ENCODE data around the gene CDYL2. TPM values are rescaled to one million over a fixed set of nuclear protein-coding genes. Genes with fewer than 3 reads are reported as not detected.

The CDYL2 gene
- total RNA-seq, 4 donors from 2014 or later, result 0.83 to 6.5 (median 3.6) TPM

- no peaks in the 10 kb centered on the region for H3K4me1 ChIP-seq
- DNase-seq (ENCODE audit: extremely low spot score), result no peak
- peaks cover 0 to 14% (median 4%) of the 10 kb centered on the region in 4 donors for H3K9me3 ChIP-seq
- H3K36me3 ChIP-seq, result no peaks in the 10 kb centered on the region
- TF ChIP-seq POLR2AphosphoS5 (IDR thresholded peaks at IDR 0.05) (no peak), POLR2A (IDR thresholded peaks at IDR 0.05; ENCODE audit: low read depth) (no peak), CTCF (IDR thresholded peaks at IDR 0.05) (no peak), EP300 (IDR thresholded peaks at IDR 0.05) (no peak)
- no peak overlapping the region for H3K4me3 ChIP-seq
- H3K27ac ChIP-seq (replicated peaks in 1 of 4), result no peak overlapping the region
- intact Hi-C loops (cut with DNase I), result no loop called here
- no peaks in the 10 kb centered on the region for H3K27me3 ChIP-seq
- WGBS, result 100% methylated on average over 1 of the region's 1 CpG
Observed at GRCh38 chr16:80848862-80849261, 44.5 kb upstream of the CDYL2 start.

- H3K27me3 ChIP-seq, result no peaks in the 10 kb centered on the region
- no peak for DNase-seq (ENCODE audit: extremely low spot score)
- no peak overlapping the region for H3K27ac ChIP-seq (replicated peaks in 1 of 4)
- peaks cover 0 to 20% (median 13%) of the 10 kb centered on the region in 4 donors for H3K9me3 ChIP-seq
- H3K4me1 ChIP-seq, result no peaks in the 10 kb centered on the region
- H3K4me3 ChIP-seq, result no peak overlapping the region
- TF ChIP-seq POLR2A (IDR thresholded peaks at IDR 0.05; ENCODE audit: low read depth) (no peak), CTCF (IDR thresholded peaks at IDR 0.05) (no peak), POLR2AphosphoS5 (IDR thresholded peaks at IDR 0.05) (no peak), EP300 (IDR thresholded peaks at IDR 0.05) (no peak)
- 60% methylated on average over 3 of the region's 3 CpGs for WGBS
- intact Hi-C loops (cut with DNase I), result no loop called here
- no peaks in the 10 kb centered on the region for H3K36me3 ChIP-seq
Observed at GRCh38 chr16:80846680-80847079, 42.3 kb upstream of the CDYL2 start.

- H3K4me1 ChIP-seq, result no peaks in the 10 kb centered on the region
- TF ChIP-seq CTCF (IDR thresholded peaks at IDR 0.05) (no peak), POLR2A (IDR thresholded peaks at IDR 0.05; ENCODE audit: low read depth) (no peak), EP300 (IDR thresholded peaks at IDR 0.05) (no peak), POLR2AphosphoS5 (IDR thresholded peaks at IDR 0.05) (no peak)
- no peak overlapping the region for H3K27ac ChIP-seq (replicated peaks in 1 of 4)
- no peak overlapping the region for H3K4me3 ChIP-seq
- no peaks in the 10 kb centered on the region for H3K36me3 ChIP-seq
- H3K9me3 ChIP-seq, result peaks cover 0 to 20% (median 13%) of the 10 kb centered on the region in 4 donors
- intact Hi-C loops (cut with DNase I), result no loop called here
- H3K27me3 ChIP-seq, result no peaks in the 10 kb centered on the region
- DNase-seq (ENCODE audit: extremely low spot score), result no peak
- 83% methylated on average over 8 of the region's 8 CpGs for WGBS
Observed at GRCh38 chr16:80846275-80846674, 41.9 kb upstream of the CDYL2 start.

DNA sequence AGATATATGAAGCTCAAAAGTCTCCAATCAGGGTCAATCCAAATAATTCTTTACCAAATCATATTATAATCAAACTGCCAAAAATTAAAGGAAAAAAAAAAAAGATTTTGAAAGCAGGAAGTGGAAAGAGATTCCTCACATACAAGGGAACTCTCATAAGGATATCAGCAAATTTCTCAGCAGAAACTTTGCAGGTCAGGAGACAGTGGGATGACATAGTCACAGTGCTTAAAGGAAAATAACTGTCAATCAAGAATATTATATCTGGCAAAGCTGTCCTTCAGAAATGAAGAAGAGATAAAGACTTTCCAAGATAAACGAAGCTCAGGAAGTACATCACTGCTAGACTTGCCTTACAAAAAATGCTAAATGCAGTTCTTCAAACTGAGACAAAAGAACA, 40.0 kb upstream of the CDYL2 start:
- Histone ChIP-seq H3K4me3 (no peak overlapping the region), H3K36me3 (no peaks in the 10 kb centered on the region), H3K27ac (replicated peaks in 1 of 4) (no peak overlapping the region), H3K27me3 (no peaks in the 10 kb centered on the region), H3K9me3 (peaks cover 0 to 20% (median 13%) of the 10 kb centered on the region in 4 donors), H3K4me1 (no peaks in the 10 kb centered on the region)
- TF ChIP-seq EP300 (IDR thresholded peaks at IDR 0.05), result no peak
- intact Hi-C loops (cut with DNase I), result no loop called here
- no peak for DNase-seq (ENCODE audit: extremely low spot score)
- 83% methylated on average over 1 of the region's 1 CpG for WGBS

DNA sequence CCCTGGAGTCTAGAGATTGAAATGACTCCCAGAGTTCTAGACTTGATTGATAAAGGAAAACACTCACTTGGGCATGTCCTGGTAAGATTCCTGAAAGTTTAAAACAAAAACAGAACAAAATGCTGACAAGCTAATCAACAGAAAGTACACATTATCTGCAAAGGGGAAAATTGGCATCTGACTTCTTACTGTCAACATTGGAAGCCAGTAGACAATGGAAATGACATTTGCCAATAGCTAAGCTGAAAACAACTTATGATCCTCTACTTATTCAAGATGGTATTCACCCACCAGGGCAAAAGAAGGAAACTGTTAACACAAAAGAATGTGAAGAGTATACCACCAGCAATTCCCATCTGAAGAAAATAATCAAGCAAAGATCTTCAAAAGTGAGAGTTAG, 36.8 kb upstream of the CDYL2 start:
- intact Hi-C loops (cut with DNase I), result no loop called here
- TF ChIP-seq POLR2AphosphoS5 (IDR thresholded peaks at IDR 0.05) (no peak), EP300 (IDR thresholded peaks at IDR 0.05) (no peak), CTCF (IDR thresholded peaks at IDR 0.05) (no peak), POLR2A (IDR thresholded peaks at IDR 0.05; ENCODE audit: low read depth) (no peak)
- Histone ChIP-seq H3K9me3 (peaks cover 0 to 20% (median 13%) of the 10 kb centered on the region in 4 donors), H3K4me1 (no peaks in the 10 kb centered on the region), H3K27ac (replicated peaks in 1 of 4) (no peak overlapping the region), H3K4me3 (no peak overlapping the region), H3K27me3 (no peaks in the 10 kb centered on the region), H3K36me3 (no peaks in the 10 kb centered on the region)
- no peak for DNase-seq (ENCODE audit: extremely low spot score)
